Skeletal muscle cell (primary cell): Measurements from ENCODE around the gene IFT43.
"Not testable (repeated sequence)": the region's sequence is repeated elsewhere in the genome, so short reads cannot be mapped to it uniquely, and the experiment has no call there.

Experiments used
- DNase-seq: peaks from one replicate; pipeline ENCODE4 v3.0.0-alpha.2; 2010; ENCODE audit warnings: low read depth
- H3K4me3 ChIP-seq: 2 replicates; pipeline ENCODE4 v1.5.1; 2011; ENCODE audit warnings: low read depth, mild to moderate bottlenecking, control low read depth, low read length, moderate library complexity

The IFT43 gene

DNA sequence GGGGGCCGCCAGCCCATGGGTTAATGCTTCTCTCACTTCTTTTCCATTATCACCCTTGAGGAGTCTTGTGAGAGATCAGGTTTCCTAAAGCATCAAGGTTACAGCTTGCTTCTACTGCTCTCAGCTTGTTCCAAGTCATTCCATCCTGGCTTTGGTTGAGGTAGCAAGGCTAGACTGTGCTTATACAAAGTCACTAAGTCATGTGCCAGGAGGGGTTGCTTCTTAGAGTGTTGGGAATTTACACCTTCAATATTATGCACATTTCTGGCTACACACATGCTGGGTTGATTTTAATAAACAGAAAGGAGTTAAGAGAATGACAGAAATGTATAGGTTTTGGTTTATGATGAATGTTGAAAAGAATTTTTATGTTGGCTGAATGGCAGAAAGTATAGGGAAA, 21.8 kb downstream of the IFT43 start:
- no peak for DNase-seq

DNA sequence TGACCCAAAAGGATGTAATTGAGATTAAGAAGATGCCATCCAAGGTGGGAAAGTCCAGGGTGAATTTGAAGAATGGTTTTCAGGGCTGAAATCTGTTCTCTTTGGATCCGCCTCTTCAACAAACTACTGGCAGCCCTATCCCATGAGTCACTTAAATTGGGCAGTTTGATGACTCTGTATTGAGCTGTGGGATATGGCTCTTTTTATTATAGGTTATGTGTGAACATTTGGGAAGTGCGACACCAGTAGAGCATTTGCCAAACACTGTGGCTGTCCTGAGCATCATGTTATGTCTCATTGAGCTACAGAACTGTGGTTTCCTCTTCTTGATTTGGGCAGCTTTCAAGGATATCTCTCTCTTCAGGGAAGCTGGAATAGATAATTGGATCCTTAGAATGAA, 22.3 kb downstream of the IFT43 start:
- DNase-seq: no peak
- no peak overlapping the region for H3K4me3 ChIP-seq

More for the DNA sequence above, 21.8 kb downstream of the IFT43 start:
- H3K4me3 ChIP-seq: no peak overlapping the region

DNA sequence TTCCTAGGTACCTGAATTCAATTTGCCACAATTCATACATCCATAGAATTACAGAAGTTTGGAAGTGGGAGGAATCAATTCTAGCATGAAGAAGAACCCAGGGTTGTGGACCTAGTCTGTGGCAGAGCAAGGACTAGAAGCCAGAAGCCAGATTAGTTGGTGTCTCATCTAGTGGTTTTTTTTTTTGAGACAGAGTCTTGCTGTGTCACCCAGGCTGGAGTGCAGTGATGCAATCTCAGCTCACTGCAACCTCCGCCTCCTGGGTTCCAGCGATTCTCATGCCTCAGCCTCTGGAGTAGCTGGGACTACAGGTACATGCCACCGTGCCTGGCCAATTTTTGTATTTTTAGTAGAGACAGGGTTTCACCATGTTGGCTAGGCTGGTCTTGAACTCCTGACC, 24.1 kb downstream of the IFT43 start:
- DNase-seq: not testable (repeated sequence)

DNA sequence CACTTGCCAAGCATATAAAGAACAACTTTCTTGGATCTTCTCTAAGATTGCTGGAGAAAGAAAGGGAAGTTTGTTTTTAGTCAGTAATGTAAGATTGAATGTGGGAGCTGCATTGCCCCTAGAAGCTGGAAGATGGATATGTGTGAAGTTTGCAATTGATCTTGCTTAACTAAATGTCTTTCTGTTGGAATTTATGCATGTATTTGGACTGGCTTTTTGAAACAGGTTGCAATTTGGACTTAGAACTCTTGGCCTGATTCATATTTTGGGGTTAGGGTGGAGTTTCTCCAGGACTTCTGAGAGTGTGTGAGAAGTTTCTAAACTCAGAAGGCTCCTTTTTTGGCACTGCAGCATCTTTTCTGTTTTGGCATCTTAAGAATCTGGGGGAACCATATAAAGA, 26.4 kb downstream of the IFT43 start:
- no peak overlapping the region for H3K4me3 ChIP-seq
- DNase-seq: no peak

More for the DNA sequence above, 24.1 kb downstream of the IFT43 start:
- H3K4me3 ChIP-seq: not testable (repeated sequence)

DNA sequence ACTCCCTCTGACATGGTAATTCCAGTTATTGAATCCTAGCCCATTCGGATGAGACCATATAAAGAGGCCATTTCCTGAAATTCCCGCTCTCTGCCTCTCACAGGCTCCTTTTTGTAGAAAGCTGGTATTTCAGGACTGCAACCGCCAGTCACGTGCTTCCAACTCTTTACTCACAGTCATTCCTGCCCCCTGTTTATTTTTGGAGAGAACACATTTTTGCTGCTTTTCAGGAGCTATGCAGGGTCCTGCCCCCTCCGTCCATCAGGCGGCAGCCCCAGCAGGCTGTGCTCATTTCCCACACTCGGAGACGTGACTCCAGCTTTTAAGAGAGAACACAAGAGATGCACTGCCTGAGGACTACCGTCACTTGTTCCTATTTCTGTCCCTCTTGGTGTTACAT, 26.8 kb downstream of the IFT43 start:
- H3K4me3 ChIP-seq: no peak overlapping the region
- DNase-seq: no peak

DNA sequence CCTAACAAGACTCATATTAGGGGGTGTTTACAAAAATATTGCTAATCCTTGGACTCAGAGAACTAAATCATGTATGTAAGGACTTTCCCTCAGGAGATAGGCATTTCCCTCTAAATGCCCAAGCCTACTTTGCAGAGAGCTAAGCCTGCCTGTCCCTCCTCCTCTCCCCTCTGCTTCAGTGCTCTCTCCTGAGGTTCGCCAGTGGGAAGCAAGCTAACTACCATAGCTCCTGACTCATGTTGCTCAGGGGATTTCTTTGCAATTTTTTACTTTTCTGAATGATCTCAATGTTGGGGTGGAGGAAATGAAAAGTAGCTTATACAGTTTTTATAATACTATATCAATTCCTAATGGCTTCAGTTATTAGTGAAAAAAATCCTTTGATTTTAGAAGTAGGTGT, 29.6 kb downstream of the IFT43 start:
- no peak for DNase-seq
- no peak overlapping the region for H3K4me3 ChIP-seq

DNA sequence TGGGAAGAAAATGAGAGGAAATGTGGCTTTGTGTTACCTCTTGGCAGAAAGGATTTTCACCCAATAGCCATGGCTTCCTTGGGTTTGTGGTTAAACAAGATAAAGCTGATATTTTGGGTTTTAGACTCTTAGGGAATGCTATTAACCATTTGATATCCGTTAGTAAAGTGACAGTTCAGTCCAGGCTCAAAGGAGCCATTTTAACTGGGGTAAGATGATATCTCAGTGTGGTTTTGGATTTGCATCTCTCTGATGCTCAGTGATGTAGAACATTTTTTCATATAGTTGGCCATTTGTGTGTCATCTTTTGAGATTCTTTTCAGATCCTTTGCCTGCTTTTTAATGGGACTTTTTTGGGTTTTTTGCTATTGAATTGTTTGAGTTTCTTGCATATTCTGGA, 30.1 kb downstream of the IFT43 start:
- no peak overlapping the region for H3K4me3 ChIP-seq
- no peak for DNase-seq

DNA sequence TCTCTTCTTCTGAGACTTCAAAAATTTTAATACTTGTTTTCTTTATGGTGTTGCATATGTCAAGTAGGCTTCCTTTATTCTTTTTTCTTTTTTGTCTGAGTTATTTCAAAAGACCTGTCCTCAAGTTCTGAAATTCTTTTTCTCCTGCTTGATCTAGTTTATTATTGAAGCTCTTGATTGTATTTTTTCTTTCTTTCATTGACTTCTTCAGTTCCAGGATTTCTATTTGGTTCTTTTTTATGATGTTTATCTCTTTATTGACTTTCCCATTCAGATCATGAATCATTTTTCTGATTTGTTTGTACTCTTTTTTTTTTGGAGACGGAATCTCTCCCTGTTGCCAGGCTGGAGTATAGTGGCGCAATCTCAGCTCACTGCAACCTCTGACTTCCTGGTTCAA, 34.1 kb downstream of the IFT43 start:
- H3K4me3 ChIP-seq: no peak overlapping the region
- no peak for DNase-seq

DNA sequence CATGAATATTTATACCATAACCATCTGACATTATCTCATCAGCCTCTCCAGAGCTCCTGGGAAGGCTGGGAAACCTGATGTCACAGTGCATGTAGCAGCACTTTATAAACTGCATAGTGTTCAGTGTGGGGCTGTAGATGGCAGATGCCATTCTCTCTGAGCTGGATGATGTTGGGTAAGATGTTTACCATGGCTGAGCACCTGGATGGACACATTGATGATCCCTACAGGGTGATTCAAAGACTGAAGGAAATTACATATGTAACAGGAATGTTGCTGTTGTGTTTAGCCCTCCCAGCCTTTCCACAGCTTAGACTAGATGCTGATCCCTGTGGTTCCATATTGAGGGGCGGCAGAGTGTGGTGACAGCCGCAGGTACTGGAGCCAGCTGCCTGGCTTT, 37.4 kb downstream of the IFT43 start:
- DNase-seq: no peak
- no peak overlapping the region for H3K4me3 ChIP-seq

DNA sequence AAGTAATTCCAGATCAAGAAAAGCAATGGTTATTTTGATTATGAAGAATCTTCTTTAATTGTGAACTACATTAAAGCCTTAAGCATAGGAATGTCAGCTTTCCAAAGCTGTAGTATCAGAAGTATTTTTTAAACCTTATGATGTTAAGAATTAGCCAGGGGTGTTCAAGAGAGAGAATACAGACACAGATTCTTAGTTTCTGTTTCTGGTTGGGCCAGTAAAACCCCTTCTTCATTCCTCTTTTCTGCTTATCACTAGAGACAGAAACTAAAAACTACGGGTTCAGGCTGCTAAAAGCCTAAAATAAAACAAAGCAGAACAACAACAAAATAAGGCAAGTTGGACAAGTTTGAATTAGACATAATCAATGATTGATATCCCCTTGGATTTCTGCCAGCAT, 38.2 kb downstream of the IFT43 start:
- no peak overlapping the region for H3K4me3 ChIP-seq
- no peak for DNase-seq

DNA sequence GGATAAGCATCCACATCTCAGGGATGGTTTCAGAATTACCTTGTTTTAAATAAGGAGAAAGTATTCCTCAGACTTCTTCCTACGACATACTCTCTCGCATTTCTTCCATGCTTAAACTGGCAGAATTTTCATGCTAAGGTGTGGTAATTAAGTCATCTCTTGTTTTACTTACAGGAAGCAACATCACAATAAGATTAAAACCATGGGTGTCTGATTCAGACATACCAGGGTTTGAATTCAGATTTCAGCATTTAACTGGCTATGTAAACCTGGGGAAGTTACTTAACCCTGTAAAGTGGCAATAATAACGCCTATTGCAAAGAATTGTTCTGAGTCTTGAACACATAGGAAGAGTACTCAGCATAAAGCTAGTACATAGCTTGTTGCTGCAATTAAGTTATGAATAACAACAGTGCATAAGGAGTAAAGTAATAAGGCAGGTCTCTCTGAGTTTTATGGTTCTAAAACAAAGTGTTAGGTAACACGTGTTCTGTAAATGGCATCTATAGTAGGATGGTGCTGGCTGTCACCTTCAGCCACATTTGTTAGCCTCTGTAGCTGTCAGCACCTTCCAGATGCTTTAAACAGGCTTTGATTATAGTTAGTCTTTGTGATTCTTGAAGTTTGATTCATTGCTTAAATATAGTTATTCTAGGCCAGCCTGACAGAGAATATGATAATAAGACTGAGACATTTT, 38.8 kb downstream of the IFT43 start:
- H3K4me3 ChIP-seq: no peak overlapping the region
- no peak for DNase-seq

DNA sequence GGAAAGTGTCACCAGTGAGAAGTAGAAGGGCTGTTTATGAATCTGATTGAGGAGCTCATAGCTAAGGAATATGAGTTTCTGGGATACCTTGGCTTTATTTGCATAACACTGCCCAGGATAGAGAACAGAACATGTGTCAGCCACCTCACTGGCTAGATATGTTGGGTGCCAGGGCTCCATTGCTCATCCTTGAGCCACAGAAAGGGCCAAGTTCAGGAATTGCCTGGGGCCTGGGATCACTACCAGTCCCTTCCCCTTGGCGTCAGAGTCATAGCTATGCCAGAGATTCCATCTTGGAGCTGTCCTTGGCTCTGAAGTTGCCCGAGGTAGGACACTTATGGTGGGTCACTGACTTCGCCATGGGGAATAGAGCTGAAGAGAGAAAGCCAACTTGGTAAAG, 49.0 kb downstream of the IFT43 start:
- no peak for DNase-seq
- no peak overlapping the region for H3K4me3 ChIP-seq

DNA sequence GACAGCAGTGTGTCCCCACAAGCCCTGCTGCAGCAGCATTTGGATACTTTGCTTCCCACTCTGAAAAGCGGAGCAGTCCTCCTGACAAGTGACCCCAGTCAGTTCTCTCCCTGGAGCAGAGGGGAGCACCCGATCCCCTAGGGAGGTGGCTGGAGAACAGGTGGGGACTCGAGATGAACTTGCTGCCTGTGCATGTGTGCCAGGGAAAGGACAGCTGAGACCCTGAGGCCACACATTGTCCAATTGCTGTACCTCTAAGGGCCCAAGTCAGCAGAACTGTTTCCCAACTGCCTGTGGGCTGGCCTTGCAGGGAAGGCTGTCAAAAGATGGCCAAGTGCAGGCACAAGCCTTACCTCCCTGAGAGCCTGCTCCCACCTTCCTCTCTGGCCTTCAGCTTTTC, 55.1 kb downstream of the IFT43 start:
- DNase-seq: no peak
- H3K4me3 ChIP-seq: no peak overlapping the region

DNA sequence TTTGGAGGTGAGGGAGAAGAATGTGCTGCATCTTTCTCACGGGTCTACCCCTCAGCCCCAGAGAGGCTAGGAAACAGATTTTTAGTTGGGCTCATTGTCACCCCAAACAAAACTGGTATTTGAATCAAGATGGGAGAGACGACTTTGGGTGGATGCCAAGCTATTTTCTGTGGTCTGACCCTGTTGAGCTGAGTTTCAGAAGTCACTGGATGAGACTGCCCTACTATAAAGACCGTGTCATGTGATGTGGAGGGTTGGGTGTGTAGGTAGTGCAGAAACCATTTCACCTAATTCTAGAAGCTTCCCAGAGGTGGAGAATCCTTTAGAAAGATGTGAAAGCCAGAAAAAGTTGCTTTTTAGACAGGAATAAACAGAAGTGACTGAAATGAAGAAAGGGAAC, 60.2 kb downstream of the IFT43 start:
- no peak for DNase-seq
- H3K4me3 ChIP-seq: no peak overlapping the region

DNA sequence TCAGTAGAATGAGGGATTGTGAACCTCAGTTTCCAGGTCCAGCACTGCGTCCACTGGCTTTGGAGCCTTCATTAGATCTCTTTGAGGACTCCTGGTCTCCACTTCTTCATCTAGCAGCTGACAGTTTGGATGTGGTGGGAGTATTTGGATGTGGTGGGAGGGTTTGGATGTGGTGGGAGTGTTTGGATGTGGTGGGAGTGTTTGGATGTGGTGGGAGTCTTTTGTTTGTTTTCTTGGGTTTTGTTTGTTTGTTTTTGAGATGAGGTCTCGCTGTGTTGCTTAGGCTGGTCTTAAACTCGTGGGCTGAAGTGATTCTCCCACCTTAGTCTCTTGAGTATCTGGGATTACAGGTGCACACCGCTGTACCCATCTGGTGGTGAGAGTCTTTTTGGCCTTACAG, 64.7 kb downstream of the IFT43 start:
- DNase-seq: no peak
- H3K4me3 ChIP-seq: no peak overlapping the region

DNA sequence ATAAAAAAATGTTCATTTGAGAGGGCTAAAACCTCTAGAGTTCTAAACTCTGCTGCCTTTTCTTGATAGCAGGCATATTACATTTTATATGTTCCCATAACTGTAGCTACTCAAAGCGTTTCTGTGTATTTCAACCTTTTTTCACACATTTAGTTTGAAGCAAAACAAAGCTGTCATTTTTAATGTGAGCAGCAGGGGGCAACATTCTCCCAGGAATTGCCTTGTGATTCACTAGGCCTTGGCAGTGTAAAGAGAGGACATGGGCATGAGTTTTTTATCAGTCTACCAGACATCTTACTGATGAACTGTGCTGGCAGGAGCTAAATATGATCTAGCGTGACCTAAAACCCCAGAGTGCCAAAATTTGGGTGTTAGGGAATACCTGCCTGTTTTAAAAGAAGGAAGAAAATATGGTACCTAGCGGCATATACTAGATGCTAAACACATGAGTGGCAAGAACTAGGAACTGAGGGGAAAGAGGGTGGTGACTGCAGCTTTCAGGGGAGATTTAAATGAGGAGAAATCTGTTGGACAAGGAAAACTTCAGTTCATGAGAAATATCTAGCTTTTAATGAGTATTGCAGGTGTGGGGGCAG, 65.3 kb downstream of the IFT43 start:
- H3K4me3 ChIP-seq: no peak overlapping the region
- peak; percentile 7 for DNase-seq

DNA sequence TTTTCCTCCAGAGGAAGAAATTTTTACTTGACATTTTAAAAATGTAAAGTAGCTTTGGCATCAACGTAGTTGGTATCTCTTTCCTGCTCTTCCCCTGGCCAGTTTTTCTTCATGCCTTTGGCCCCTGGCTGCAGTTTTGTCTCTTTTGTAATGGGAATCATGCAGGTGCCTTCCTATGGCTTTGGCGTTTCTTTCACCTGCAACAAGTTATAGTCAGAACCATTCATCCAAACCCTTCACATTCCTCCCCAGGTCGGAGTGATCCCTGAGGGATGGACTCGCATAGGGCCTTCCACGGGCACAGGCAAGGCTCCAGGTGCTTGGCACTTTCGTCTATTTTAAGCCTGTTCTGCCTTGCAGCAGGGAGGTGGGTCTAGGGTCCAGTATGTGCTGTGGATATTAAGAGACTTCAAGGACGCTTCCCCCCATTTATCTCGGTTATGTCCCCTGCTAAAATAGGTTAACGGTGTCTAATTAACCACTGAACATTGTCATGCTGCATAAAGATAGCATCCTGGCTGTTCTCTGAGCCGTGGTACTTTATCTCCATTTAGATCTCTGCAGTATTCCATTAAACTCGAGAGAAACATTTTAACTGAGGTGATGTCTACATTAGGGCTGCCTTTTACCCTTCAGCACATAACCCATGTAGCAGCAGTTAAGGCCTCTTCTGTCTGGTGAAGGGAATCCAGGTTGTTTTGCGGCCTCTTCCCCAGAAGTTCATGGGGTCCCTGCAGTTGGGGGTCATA, 66.3 kb downstream of the IFT43 start:
- no peak for DNase-seq
- H3K4me3 ChIP-seq: no peak overlapping the region

DNA sequence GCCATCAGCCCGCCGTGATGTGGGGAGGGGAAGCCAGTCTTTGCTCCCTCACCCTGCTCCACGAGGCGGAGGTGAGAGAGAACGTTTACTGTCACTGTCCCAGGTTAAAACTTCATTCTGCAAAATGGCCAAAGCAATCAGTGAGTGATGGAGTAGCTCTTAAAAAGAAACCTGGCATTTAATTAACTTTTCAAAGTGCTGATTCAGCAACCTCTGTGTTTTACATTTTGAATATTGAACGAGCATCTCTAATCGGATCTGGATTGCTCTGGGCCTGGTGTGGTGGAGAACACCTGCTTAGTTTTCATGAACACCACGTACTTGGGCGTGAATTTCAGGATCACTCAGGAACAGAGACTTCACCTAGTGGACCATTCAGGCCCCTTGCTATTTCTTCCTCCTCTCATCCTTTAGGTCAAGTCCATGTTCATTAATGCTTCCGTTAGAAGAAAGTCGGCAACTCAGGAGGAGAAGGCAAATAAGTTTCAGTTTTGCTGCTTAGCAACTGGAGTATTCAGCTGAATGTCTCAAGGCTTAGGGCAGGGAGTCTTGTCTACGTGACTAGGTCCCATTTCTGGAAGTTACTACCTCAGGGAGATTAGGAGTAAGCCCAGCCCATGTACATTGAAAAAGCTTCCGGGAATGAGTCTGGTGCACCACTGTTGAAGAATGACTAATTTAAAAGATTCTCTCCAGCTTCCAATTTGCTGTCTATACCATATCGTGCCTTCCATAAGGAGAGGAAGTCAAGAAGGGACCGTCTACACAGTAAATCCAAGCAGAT, 68.2 kb downstream of the IFT43 start:
- DNase-seq: no peak
- no peak overlapping the region for H3K4me3 ChIP-seq

DNA sequence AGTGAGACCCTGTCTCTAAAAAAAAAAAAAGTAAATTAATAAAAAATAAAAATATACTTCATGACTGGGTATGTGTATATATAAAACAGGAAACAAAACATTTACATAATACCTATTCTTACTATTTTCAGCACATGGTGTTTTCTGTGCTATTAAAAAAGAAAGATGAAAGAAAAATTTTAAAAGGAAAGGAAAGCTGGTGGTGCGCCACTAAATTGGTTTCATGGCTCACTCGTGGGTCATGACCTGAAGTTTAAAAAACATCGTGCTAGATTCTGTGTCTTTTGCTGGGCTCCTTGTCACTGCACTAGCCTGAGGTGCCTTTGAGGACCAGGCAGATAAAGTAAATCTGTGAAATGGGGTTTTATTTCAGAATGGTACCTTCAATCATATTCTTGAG, 69.8 kb downstream of the IFT43 start:
- no peak for DNase-seq
- no peak overlapping the region for H3K4me3 ChIP-seq

DNA sequence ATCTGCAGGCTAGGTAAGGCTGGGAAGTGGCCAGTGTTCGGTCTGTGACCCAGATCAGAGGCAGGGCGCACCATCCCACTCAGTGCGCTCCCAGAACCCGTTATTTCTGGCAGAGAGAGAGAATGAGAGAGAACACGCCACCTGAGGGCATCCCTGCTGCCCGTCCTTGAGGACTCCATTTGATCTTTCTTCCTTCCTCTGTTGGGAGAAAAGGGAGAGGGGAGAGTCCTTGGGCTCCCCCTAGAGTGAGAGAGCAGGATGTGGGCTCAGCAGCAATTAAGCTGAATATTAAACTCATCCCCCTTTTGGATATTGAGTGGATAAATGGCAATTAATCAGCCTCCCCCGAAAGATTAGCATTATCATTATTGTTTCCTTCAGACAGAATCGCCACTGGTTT, 70.6 kb downstream of the IFT43 start:
- DNase-seq: no peak
- H3K4me3 ChIP-seq: no peak overlapping the region
